Fibroblast of pulmonary artery (primary cell): ENCODE measurements around the gene CDK17.
"Not testable (repeated sequence)": the region's sequence is repeated elsewhere in the genome, so short reads cannot be mapped to it uniquely, and the experiment has no call there.

Source experiments
- DNase-seq: peaks from one replicate; pipeline ENCODE4 v3.0.0-alpha.2; 2010; ENCODE audit warnings: low read depth
- H3K4me3 ChIP-seq: replicated peaks from 2 replicates; pipeline ENCODE4 v1.5.1; 2011; ENCODE audit warnings: low read depth, mild to moderate bottlenecking, control low read depth, low read length, moderate library complexity
- TF ChIP-seq, protein P1 (sequence below): IDR thresholded peaks from 2 replicates; pipeline ENCODE4 v1.5.1; 2011; ENCODE audit warnings: mild to moderate bottlenecking, control low read depth, low read length, inconsistent platforms; ENCODE audit errors: missing control alignments

Gene CDK17

DNA sequence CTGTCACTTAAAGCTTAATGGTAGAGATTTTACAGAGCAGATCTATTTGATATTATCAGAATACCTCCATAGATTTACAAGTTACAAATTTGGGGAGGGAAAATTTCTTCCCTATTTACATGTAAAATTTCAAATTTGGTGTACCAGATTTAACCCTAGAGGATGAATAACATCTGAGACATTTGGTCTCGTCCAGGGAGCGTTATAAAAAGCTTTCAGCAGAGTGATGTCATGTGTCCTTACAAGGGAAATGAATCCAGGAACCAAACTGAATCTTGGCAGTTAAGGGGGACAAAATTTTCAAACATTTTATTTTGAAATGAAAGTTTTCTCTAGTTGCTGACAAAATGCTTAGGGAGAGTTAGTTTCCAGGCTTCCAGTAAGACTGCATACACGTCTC, 4.5 kb upstream of the CDK17 start:
- H3K4me3 ChIP-seq = no peak overlapping the region
- TF ChIP-seq, protein P1, sequence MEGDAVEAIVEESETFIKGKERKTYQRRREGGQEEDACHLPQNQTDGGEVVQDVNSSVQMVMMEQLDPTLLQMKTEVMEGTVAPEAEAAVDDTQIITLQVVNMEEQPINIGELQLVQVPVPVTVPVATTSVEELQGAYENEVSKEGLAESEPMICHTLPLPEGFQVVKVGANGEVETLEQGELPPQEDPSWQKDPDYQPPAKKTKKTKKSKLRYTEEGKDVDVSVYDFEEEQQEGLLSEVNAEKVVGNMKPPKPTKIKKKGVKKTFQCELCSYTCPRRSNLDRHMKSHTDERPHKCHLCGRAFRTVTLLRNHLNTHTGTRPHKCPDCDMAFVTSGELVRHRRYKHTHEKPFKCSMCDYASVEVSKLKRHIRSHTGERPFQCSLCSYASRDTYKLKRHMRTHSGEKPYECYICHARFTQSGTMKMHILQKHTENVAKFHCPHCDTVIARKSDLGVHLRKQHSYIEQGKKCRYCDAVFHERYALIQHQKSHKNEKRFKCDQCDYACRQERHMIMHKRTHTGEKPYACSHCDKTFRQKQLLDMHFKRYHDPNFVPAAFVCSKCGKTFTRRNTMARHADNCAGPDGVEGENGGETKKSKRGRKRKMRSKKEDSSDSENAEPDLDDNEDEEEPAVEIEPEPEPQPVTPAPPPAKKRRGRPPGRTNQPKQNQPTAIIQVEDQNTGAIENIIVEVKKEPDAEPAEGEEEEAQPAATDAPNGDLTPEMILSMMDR = no peak
- DNase-seq = peak; percentile 55

DNA sequence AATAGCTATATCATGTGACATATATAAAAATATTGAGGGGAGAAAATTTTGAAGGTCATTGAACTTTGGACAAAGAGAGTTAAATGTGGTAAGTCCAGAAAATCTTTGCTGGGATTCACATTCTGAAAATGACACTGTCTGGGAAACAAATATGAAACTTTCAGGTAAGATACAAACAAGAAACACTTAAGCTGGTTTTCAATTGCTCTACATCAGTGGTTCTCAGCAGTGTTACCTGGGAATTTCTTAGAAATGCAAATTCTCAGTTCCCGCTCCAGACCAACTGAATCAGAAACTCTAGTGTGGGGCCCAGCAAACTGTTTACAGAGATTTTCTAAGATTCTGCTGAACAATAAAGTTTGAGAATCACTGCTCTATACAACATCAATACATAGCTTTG, 3.6 kb upstream of the CDK17 start:
- DNase-seq = no peak
- TF ChIP-seq, protein P1 = no peak
- H3K4me3 ChIP-seq = no peak overlapping the region

DNA sequence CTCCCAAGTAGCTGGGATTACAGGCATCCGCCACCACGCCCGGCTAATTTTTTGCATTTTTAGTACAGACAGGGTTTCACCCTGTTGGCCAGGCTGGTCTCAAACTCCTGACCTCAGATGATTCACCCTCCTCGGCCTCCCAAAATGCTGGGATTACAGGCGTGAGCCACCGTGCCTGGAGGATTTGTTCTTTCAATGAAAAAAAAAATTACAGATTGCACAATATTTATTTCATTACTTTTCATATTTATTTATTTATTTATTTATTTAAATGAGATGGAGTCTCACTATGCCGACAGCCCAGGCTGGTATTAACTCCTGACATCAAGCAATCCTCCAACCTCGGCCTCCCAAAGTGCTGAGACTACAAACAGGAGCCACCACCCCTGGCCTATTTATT, 2.3 kb upstream of the CDK17 start:
- DNase-seq, H3K4me3 ChIP-seq: not testable (repeated sequence)

DNA sequence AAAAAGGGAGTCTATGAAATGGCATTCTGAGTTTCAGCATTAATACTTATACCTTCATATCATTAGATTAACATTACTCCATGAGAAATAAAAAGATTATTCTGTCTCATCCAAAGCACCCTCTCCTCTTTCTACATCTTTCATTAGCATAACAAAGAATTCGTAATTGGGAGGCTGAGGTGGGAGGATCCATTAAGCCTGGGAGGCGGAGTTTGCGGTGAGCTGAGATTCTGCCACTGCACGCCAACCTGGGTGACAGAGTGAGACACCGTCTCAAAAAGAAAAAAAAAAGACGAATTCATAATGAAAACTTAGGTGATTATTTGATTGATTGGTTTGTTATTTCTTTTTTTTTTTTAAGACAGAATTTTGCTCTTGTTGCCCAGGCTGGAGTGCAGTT, 1.8 kb upstream of the CDK17 start:
- DNase-seq = no peak
- no peak overlapping the region for H3K4me3 ChIP-seq
- TF ChIP-seq, protein P1 = no peak

DNA sequence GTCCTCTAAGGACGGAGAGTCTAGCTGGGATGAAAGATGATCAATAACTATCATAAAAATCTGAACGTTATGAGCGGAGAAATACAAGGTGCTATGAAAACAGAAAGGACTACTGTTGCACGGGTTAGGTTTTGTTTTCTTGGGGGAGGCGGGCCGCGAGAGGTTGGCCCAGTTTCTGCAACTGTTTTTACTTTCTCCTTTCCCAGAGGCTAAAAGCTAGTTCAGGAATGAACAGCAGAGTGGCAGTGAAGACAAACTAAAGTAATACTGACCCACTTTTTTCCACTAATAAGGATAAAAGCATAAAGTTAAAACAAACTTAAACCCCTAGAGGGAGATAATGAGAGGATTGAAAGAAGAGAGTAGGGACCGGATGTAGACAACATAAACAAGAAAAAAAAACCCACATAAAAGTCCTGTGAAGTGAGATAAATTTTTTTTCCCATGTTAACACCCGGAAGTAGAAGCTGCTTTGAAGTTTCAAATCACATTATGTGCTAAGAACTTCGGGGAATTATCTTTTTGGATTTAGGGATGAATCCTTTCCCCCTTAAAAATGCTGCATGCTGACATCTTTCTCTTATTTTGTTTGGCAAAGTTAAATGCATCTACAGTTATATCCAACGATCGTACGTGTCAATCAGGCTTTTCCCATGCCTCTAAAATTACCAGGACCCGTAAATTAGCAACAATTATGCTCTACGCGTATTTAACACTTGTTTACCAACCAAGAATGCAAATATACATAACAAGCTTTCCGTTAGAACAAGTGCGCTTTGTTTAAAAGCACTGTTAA, 1.0 kb upstream of the CDK17 start:
- TF ChIP-seq, protein P1 = peak; percentile 46
- H3K4me3 ChIP-seq = peak overlapping the region; percentile 73
- DNase-seq = peak; percentile 92

DNA sequence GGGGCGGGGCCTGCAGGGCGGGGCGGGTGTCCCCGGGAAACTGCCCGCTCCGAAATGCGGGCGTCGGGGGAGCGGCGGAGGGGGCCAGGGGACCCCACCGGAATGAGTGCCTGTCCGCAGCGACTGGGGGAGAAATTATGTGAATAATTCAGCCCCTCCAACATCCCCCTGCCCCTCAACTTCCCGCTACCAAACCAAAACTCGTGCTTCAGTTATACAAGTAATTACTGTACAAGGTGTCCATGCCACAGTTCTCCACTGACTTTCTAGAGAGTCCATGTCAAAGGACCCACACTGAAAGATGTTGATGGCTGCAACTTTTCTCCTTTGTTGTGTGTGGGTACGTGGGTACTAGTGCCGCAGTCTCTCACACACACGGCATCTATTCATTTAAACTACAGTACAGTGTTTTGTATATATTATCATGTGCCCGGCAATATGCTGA, 414 bp upstream of the CDK17 start:
- TF ChIP-seq, protein P1 = no peak
- peak overlapping the region; percentile 73 for H3K4me3 ChIP-seq
- peak; percentile 61 for DNase-seq

DNA sequence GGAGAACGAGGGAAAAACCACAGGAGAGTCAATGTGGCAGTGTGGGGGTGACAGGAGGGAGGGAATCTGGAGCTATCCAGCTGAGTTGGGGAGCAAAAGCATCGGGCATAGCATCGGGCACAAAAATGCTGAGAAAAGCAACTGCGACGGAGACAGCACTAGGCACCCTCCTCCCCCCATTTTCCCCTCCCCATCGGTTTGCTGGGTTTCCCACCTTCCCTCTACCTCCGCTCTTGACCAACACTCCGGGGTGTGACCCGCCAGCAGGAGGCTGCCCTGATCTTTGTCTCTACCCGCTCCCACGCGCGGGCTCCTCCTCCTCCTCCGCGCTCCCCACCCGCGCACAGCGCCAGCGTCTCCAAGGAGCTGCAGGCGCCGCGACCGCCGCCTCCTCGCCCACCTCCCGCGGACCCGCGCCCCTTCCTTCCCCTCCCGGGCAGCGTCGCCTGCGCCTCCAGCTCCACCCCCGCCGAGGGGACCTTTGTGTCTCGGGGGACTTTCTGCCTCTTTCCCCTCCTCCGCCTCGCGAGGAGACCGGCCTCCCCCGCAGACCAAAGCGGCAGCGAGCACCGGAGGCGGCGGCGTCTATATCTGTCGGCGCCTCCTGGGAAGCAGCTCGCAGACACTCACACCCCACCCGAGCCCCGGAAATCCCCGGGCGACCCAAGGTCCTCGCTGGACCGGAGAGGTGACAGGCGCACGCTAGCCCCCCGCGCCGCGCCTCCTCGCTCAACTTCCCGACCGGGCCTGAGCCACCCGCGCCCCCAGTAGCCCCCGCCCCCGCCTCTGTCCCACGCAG, 920 bp downstream of the CDK17 start:
- TF ChIP-seq, protein P1 = peak; percentile 15
- peak overlapping the region; percentile 73 for H3K4me3 ChIP-seq
- DNase-seq = peak; percentile 85
